ENCODE data around the gene ADIPOQ. TPM values are rescaled to one million over a fixed set of nuclear protein-coding genes. Genes with fewer than 3 reads are reported as not detected.
"Not testable (repeated sequence)": the region's sequence is repeated elsewhere in the genome, so short reads cannot be mapped to it uniquely, and the experiment has no call there.

Gene ADIPOQ
- total RNA-seq, 1 donor from 2014 or later = 0.69 TPM

DNA sequence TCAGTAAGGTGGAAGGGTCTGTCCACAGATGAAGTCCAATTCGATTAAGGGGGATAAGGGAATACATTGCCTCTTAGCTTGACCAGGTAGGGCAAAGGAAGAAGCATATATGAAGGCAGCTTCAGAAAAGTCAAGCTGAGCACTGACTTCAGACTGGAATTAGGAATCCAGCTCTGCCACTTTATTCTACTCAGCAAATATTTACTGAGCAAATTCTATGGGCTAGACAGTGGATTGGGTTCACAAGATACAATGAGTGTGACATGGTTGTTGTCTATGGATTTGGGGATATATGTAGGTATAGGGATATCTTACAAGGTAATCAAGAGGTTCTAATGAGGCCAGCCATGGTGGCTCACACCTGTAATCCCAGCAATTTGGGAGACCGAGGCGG lies 526 bp downstream of the ADIPOQ start:
- H3K36me3 ChIP-seq = no peaks in the 10 kb centered on the region
- intact Hi-C loops (cut with micrococcal nuclease) = no loop called here
- H3K27ac ChIP-seq (replicated peaks) = no peak overlapping the region
- H3K9me3 ChIP-seq (replicated peaks) = no peaks in the 10 kb centered on the region
- H3K4me1 ChIP-seq = no peaks in the 10 kb centered on the region
- peaks cover 33% of the 10 kb centered on the region for H3K27me3 ChIP-seq (ENCODE audit: low read depth)
- DNase-seq = no peak
- TF ChIP-seq, protein P1, sequence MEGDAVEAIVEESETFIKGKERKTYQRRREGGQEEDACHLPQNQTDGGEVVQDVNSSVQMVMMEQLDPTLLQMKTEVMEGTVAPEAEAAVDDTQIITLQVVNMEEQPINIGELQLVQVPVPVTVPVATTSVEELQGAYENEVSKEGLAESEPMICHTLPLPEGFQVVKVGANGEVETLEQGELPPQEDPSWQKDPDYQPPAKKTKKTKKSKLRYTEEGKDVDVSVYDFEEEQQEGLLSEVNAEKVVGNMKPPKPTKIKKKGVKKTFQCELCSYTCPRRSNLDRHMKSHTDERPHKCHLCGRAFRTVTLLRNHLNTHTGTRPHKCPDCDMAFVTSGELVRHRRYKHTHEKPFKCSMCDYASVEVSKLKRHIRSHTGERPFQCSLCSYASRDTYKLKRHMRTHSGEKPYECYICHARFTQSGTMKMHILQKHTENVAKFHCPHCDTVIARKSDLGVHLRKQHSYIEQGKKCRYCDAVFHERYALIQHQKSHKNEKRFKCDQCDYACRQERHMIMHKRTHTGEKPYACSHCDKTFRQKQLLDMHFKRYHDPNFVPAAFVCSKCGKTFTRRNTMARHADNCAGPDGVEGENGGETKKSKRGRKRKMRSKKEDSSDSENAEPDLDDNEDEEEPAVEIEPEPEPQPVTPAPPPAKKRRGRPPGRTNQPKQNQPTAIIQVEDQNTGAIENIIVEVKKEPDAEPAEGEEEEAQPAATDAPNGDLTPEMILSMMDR (IDR thresholded peaks at IDR 0.05; ENCODE audit: borderline replicate concordance) = no peak
- H3K4me3 ChIP-seq = no peak overlapping the region

DNA sequence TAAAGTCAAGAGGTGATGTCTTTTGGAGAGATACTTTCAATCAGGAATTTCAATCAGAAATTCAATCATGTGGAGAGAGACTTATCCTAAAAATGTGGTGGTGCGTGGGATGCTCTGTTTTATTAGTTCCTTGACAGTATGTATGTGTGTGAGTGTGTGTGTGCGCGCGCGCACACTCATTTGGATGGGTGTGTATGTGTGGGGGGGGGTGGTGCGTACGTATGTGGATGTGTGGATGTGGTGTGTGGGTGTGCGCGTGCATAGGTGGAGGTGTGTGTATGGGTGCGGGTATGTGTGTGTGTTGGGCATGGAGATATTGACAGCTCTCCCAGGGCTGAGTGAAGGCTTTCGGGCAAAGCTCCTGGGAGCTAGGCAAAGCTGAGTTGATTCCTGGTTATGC lies 2.4 kb downstream of the ADIPOQ start:
- Histone ChIP-seq H3K9me3 (replicated peaks) (no peaks in the 10 kb centered on the region), H3K27me3 (ENCODE audit: low read depth) (peaks cover 33% of the 10 kb centered on the region), H3K4me3 (no peak overlapping the region), H3K36me3 (no peaks in the 10 kb centered on the region), H3K27ac (replicated peaks) (no peak overlapping the region), H3K4me1 (no peaks in the 10 kb centered on the region)
- intact Hi-C loops (cut with micrococcal nuclease) = loop anchor here (5.0 kb wide), 1 partner anchor 322 kb away; no protein-coding TSS in a partner anchor
- TF ChIP-seq, protein P1 (IDR thresholded peaks at IDR 0.05; ENCODE audit: borderline replicate concordance) = no peak
- no peak for DNase-seq

DNA sequence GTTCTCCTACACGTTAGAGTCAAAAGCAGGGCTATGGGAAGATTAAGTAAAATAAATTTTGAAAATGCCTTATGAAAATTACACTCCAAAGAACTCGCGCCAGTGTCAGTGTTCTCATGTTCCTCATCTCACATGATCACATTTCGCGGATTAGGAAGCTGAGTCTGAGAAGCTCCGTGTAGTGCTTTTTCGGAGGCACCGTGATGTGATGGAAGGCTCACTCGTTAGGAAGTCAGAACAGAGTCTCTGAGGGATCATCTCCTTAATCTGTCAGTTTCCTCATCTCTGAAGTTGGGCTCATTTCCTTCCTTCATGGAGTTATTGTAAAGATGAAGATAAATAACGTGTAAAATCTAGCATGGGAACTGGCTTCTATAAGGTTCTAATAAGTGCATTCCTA lies 3.2 kb downstream of the ADIPOQ start:
- TF ChIP-seq, protein P1 (IDR thresholded peaks at IDR 0.05; ENCODE audit: borderline replicate concordance) = no peak
- Histone ChIP-seq H3K27ac (replicated peaks) (no peak overlapping the region), H3K4me3 (no peak overlapping the region), H3K9me3 (replicated peaks) (no peaks in the 10 kb centered on the region), H3K36me3 (no peaks in the 10 kb centered on the region), H3K4me1 (no peaks in the 10 kb centered on the region), H3K27me3 (ENCODE audit: low read depth) (peaks cover 33% of the 10 kb centered on the region)
- intact Hi-C loops (cut with micrococcal nuclease) = loop anchor here (5.0 kb wide), 1 partner anchor 322 kb away; no protein-coding TSS in a partner anchor
- no peak for DNase-seq

DNA sequence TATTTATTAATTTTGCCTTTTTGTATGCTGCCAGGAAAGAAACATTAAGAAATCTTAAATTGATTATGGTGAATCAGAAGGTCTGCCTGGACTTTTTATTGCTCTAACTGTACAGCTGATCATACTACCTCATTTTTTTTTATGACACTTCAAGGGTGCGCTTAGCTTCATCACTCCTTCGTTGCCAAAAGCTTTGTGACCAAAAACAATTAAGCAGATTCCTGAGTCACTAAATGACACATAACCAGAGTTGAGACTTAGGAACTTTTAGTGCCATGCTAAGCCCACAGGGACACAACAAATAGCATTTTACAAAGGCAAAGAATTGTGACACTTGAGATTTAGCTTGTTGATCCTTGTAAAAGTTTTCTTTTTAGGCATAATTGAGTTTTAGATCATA lies 4.9 kb downstream of the ADIPOQ start:
- Histone ChIP-seq H3K4me1 (no peaks in the 10 kb centered on the region), H3K27ac (replicated peaks) (no peak overlapping the region), H3K27me3 (ENCODE audit: low read depth) (peaks cover 33% of the 10 kb centered on the region), H3K36me3 (no peaks in the 10 kb centered on the region), H3K9me3 (replicated peaks) (no peaks in the 10 kb centered on the region), H3K4me3 (no peak overlapping the region)
- intact Hi-C loops (cut with micrococcal nuclease) = loop anchor here (5.0 kb wide), 1 partner anchor 320 kb away; no protein-coding TSS in a partner anchor
- TF ChIP-seq, protein P1 (IDR thresholded peaks at IDR 0.05; ENCODE audit: borderline replicate concordance) = no peak
- no peak for DNase-seq

DNA sequence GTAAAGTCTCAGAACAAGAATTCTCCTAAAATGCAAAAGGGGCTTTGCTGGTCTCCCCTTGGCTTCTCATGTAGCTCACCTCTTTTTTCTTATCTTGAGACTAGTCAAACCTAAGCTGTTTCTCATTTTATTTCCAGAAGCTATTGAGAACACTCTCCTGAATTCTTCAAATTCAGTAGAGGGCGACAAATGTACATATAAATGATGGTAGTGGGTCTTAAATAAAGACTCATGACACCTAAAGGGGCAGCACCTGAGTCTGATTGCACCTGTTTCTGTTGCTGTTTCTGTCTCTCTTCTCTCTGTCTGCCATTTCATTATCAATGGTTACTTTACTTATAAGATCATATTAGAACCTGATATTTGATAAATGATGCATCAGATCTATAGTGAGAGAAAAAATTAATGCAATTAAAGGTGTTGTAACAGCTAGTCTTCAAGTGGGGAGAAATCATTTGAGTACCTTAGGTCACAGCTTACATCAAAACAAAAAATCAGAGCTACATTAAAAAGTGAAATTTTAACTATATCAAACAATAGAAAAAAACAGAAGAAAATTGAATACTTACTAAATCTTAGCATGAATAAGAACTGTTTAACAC lies 7.0 kb downstream of the ADIPOQ start:
- TF ChIP-seq, protein P1 (IDR thresholded peaks at IDR 0.05; ENCODE audit: borderline replicate concordance) = peak; percentile 73
- DNase-seq = no peak
- no peaks in the 10 kb centered on the region for H3K9me3 ChIP-seq (replicated peaks)
- no peaks in the 10 kb centered on the region for H3K4me1 ChIP-seq
- intact Hi-C loops (cut with micrococcal nuclease) = loop anchor here (5.0 kb wide), 1 partner anchor 318 kb away; no protein-coding TSS in a partner anchor
- no peak overlapping the region for H3K4me3 ChIP-seq
- H3K27ac ChIP-seq (replicated peaks) = no peak overlapping the region
- H3K36me3 ChIP-seq = no peaks in the 10 kb centered on the region
- H3K27me3 ChIP-seq (ENCODE audit: low read depth) = peaks cover 24% of the 10 kb centered on the region

DNA sequence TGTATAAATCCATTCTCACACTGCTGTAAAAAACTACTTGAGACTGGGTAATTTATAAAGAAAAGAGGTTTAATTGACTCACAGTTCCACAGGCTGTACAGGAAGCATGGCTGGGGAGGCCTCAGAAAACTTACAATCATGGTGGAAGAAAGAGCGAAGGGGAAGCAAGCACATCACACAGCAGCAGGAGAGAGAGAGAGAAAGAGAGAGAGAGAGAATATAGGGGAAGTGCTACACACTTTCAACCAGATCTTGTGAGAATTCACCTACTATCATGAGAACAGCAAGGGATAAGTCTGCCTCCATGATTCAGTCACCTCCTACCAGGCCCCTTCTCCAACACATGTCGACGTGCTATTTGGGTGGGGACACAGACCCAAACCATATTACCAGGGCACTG lies 9.3 kb downstream of the ADIPOQ start:
- H3K4me3 ChIP-seq; DNase-seq; H3K36me3 ChIP-seq; H3K4me1 ChIP-seq; H3K9me3 ChIP-seq (replicated peaks); H3K27ac ChIP-seq (replicated peaks); H3K27me3 ChIP-seq (ENCODE audit: low read depth): not testable (repeated sequence)
- intact Hi-C loops (cut with micrococcal nuclease) = loop anchor here (10.0 kb wide), 1 partner anchor 73 kb away; no protein-coding TSS in a partner anchor

Measured in left ventricle myocardium inferior (tissue), 1 donor.